Endothelial cell (in vitro differentiated cells): ENCODE results near the gene PDE4D. TPM values are rescaled to one million over a fixed set of nuclear protein-coding genes. Genes with fewer than 3 reads are reported as not detected.

Experiments used
- DNase-seq: peaks from one replicate; pipeline ENCODE4 v3.0.0; 2021; ENCODE audit warnings: low spot score
- H3K27ac Mint-ChIP-seq: one replicate; pipeline ENCODE4 v1.8.0; 2021; ENCODE audit warnings: mixed read lengths, inconsistent platforms; ENCODE audit not compliant: unreplicated experiment
- H3K27me3 Mint-ChIP-seq: one replicate; pipeline ENCODE4 v1.8.0; 2021; ENCODE audit warnings: mild to moderate bottlenecking, moderate library complexity, mixed read lengths, inconsistent platforms; ENCODE audit not compliant: unreplicated experiment
- H3K36me3 Mint-ChIP-seq: one replicate; pipeline ENCODE4 v1.8.0; 2021; ENCODE audit warnings: mild to moderate bottlenecking, low read depth, mixed read lengths, inconsistent platforms; ENCODE audit not compliant: unreplicated experiment
- H3K4me1 Mint-ChIP-seq: one replicate; pipeline ENCODE4 v1.8.0; 2021; ENCODE audit warnings: mild to moderate bottlenecking, mixed read lengths, inconsistent platforms; ENCODE audit not compliant: unreplicated experiment
- H3K4me3 Mint-ChIP-seq: one replicate; pipeline ENCODE4 v1.8.0; 2021; ENCODE audit warnings: mild to moderate bottlenecking, mixed read lengths, inconsistent platforms; ENCODE audit not compliant: unreplicated experiment
- H3K9me3 Mint-ChIP-seq: one replicate; pipeline ENCODE4 v1.8.0; 2021; ENCODE audit warnings: mixed read lengths, inconsistent platforms; ENCODE audit not compliant: unreplicated experiment
- CTCF ChIP-seq: fragments of 200-600 bp; sonication (generic); IDR thresholded peaks from one replicate; pipeline ENCODE4 v1.5.0; 2021; ENCODE audit warnings: antibody characterized with exemption; ENCODE audit not compliant: unreplicated experiment
- total RNA-seq: library from RNA; stranded (reverse); fragmentation: NEBNext Ultra II Directional; extraction: Animal tissue kit (Norgen Biotek cat#: 25700); gene quantifications from one replicate; pipeline ENCODE4 v1.2.1, GENCODE V29; 2021; ENCODE audit not compliant: unreplicated experiment

Gene PDE4D
- total RNA-seq, 1 donor from 2014 or later = 9.4 TPM

GRCh38 chr5:58979090-58979489, 914.4 kb downstream of the PDE4D start:
- H3K36me3 Mint-ChIP-seq = peaks cover 13% of the 10 kb centered on the region
- no peak for DNase-seq
- no peak for TF ChIP-seq CTCF
- H3K4me1 Mint-ChIP-seq = no peaks in the 10 kb centered on the region
- no peak overlapping the region for H3K27ac Mint-ChIP-seq
- no peak overlapping the region for H3K4me3 Mint-ChIP-seq
- no peaks in the 10 kb centered on the region for H3K9me3 Mint-ChIP-seq
- H3K27me3 Mint-ChIP-seq = peaks cover 3% of the 10 kb centered on the region

GRCh38 chr5:58974601-58975000, 918.9 kb downstream of the PDE4D start:
- H3K4me3 Mint-ChIP-seq = no peak overlapping the region
- H3K36me3 Mint-ChIP-seq = peaks cover 7% of the 10 kb centered on the region
- DNase-seq = no peak
- H3K27ac Mint-ChIP-seq = no peak overlapping the region
- H3K9me3 Mint-ChIP-seq = no peaks in the 10 kb centered on the region
- no peaks in the 10 kb centered on the region for H3K27me3 Mint-ChIP-seq
- no peak for TF ChIP-seq CTCF
- H3K4me1 Mint-ChIP-seq = peaks cover 2% of the 10 kb centered on the region

- no peak for TF ChIP-seq CTCF
- Mint-ChIP-seq H3K36me3 (peaks cover 7% of the 10 kb centered on the region), H3K9me3 (no peaks in the 10 kb centered on the region), H3K4me1 (peaks cover 7% of the 10 kb centered on the region), H3K4me3 (no peak overlapping the region), H3K27me3 (no peaks in the 10 kb centered on the region), H3K27ac (no peak overlapping the region)
- no peak for DNase-seq
Measured at GRCh38 chr5:58974083-58974482, 919.4 kb downstream of the PDE4D start.

- no peak for TF ChIP-seq CTCF
- peaks cover 7% of the 10 kb centered on the region for H3K36me3 Mint-ChIP-seq
- H3K27ac Mint-ChIP-seq = no peak overlapping the region
- H3K27me3 Mint-ChIP-seq = no peaks in the 10 kb centered on the region
- no peak overlapping the region for H3K4me3 Mint-ChIP-seq
- peaks cover 21% of the 10 kb centered on the region for H3K4me1 Mint-ChIP-seq
- DNase-seq = no peak
- no peaks in the 10 kb centered on the region for H3K9me3 Mint-ChIP-seq
Measured at GRCh38 chr5:58972301-58972700, 921.2 kb downstream of the PDE4D start.

GRCh38 chr5:58970766-58971165, 922.8 kb downstream of the PDE4D start:
- Mint-ChIP-seq H3K27me3 (no peaks in the 10 kb centered on the region), H3K4me3 (no peak overlapping the region), H3K9me3 (no peaks in the 10 kb centered on the region), H3K27ac (no peak overlapping the region), H3K4me1 (peaks cover 31% of the 10 kb centered on the region), H3K36me3 (peaks cover 7% of the 10 kb centered on the region)
- TF ChIP-seq CTCF = no peak
- no peak for DNase-seq
